K562 (cell line): ENCODE data around the gene CARD11. TPM values are rescaled to one million over a fixed set of nuclear protein-coding genes. Genes with fewer than 3 reads are reported as not detected.

Experiments used
- ATAC-seq: fragments of 200-7000 bp; cut with Tn5 transposase; 3 replicates; pipeline ENCODE4 v1.9.1; 2020; ENCODE audit warnings: moderate library complexity
- BruUV-seq: library from RNA; stranded (reverse); fragments of 400-500 nt; replicated peaks from 2 replicates; lab custom pipeline; 2021; lab: Mats Ljungman, UMichigan
- CTCF ChIA-PET: fragments of 300-600 bp; formaldehyde crosslinking; extraction: SDS; loops from one replicate; lab custom pipeline; 2021; ENCODE audit warnings: low intra/inter-chr PET ratio; lab: Yijun Ruan, JAX
- POLR2A ChIA-PET: fragments of 300-600, 350-650 bp; sonication (Branson Sonifier 250); formaldehyde crosslinking; extraction: SDS; loops from one replicate; lab custom pipeline; 2021; ENCODE audit warnings: antibody characterized with exemption, inconsistent platforms; lab: Yijun Ruan, JAX
- DNase-seq, 4 experiments: peaks; one replicate each; pipeline versions ENCODE4 v3.0.0 to v3.0.0-alpha.2; 2011 to 2018; ENCODE audit warnings: low spot score in 3 of 4, mixed read lengths in 3 of 4; ENCODE audit errors: extremely low read depth in 1 of 4
- FAIRE-seq: peaks from 2 replicates; lab custom pipeline; 2011; peaks lifted over from hg19 to GRCh38; lab: Jason Lieb, UNC
- H2AFZ ChIP-seq: 2 replicates; pipeline ENCODE4 v1.6.0; 2011; ENCODE audit warnings: low read depth, low read length, control low read depth, inconsistent platforms
- H3K27ac ChIP-seq: fragments of 200-600 bp; 3 replicates; pipeline ENCODE4 v1.8.0; 2011; ENCODE audit warnings: low read depth, mild to moderate bottlenecking, control low read depth, inconsistent platforms, low read length, moderate library complexity, mixed read lengths; ENCODE audit errors: extremely low read depth
- H3K27me3 ChIP-seq, 2 experiments: fragments of 300-600 bp in 1 of 2; 2 replicates in 1 of 2; 3 replicates in 1 of 2; pipeline versions ENCODE4 v1.6.0 to v1.8.0; 2011; ENCODE audit warnings: inconsistent platforms in 2 of 2, low read length in 2 of 2, mild to moderate bottlenecking in 1 of 2, mixed read lengths in 1 of 2, moderate library complexity in 1 of 2; ENCODE audit not compliant: control insufficient read depth in 2 of 2, insufficient read depth in 2 of 2
- H3K36me3 ChIP-seq: fragments of 300-600 bp; 3 replicates; pipeline ENCODE4 v1.8.0; 2011; ENCODE audit warnings: mild to moderate bottlenecking, low read length, inconsistent platforms; ENCODE audit not compliant: control insufficient read depth, insufficient read depth
- H3K4me1 ChIP-seq, 2 experiments: fragments of 200-600 bp in 1 of 2; replicated peaks in 1 of 2; 2 replicates in 1 of 2; 3 replicates in 1 of 2; pipeline versions ENCODE4 v1.5.1 to v1.8.0; 2011; ENCODE audit warnings: inconsistent platforms in 2 of 2, low read length in 2 of 2, mild to moderate bottlenecking in 1 of 2, mixed read lengths in 1 of 2, moderate library complexity in 1 of 2; ENCODE audit not compliant: control insufficient read depth in 2 of 2, insufficient read depth in 2 of 2
- H3K4me2 ChIP-seq: 2 replicates; pipeline ENCODE4 v1.6.1; 2011; ENCODE audit warnings: low read length, control low read depth, inconsistent platforms, mixed read lengths; ENCODE audit not compliant: insufficient read depth
- H3K4me3 ChIP-seq: fragments of 200-600 bp; sonication (generic), shearing (Covaris generic); 2 replicates; pipeline ENCODE4 v1.5.1; 2016; ENCODE audit warnings: control low read depth, inconsistent platforms
- H3K79me2 ChIP-seq: fragments of 200-600 bp; 3 replicates; pipeline ENCODE4 v1.8.0; 2011; ENCODE audit warnings: low read length, inconsistent platforms; ENCODE audit not compliant: control insufficient read depth, insufficient read depth
- H3K9ac ChIP-seq, 2 experiments: 2 replicates each; pipeline versions ENCODE4 v1.6.0 to v1.6.1; 2011; ENCODE audit warnings: low read depth in 2 of 2, low read length in 2 of 2, control low read depth in 1 of 2, inconsistent platforms in 1 of 2, mild to moderate bottlenecking in 1 of 2, mixed read lengths in 1 of 2; ENCODE audit not compliant: insufficient read depth in 1 of 2
- H3K9me1 ChIP-seq: one replicate; pipeline ENCODE4 v1.6.0; 2011; ENCODE audit warnings: inconsistent platforms, mild to moderate bottlenecking, low read length, moderate library complexity; ENCODE audit not compliant: control insufficient read depth, insufficient read depth
- H3K9me3 ChIP-seq: replicated peaks from 2 replicates; pipeline ENCODE4 v1.5.1; 2011; ENCODE audit warnings: low read depth, low read length, inconsistent platforms; ENCODE audit not compliant: control insufficient read depth, insufficient read depth
- H4K20me1 ChIP-seq: replicated peaks from 2 replicates; pipeline ENCODE4 v1.6.1; 2011; ENCODE audit warnings: low read length, inconsistent platforms, mixed read lengths; ENCODE audit not compliant: control insufficient read depth, insufficient read depth
- LARP7 ChIP-seq: fragments of 450-650 bp; IDR thresholded peaks from 2 replicates; pipeline ENCODE4 v1.6.1; 2016
- MTF1 ChIP-seq: fragments of 250-450 bp; sonication (Bioruptor Pico); IDR thresholded peaks from 2 replicates; pipeline ENCODE4 v1.9.0; 2021; ENCODE audit warnings: moderate library complexity, mild to moderate bottlenecking, inconsistent platforms, borderline replicate concordance
- NFRKB ChIP-seq: fragments of 450-650 bp; IDR thresholded peaks from 2 replicates; pipeline ENCODE4 v1.6.1; 2016; ENCODE audit warnings: low read depth
- TAF9B ChIP-seq: fragments of 450-650 bp; IDR thresholded peaks from 2 replicates; pipeline ENCODE4 v1.6.1; 2018; ENCODE audit warnings: mild to moderate bottlenecking; ENCODE audit not compliant: partially characterized antibody
- TAL1 ChIP-seq: fragments of 450-650 bp; IDR thresholded peaks from 2 replicates; pipeline ENCODE4 v1.6.1; 2016; ENCODE audit warnings: mild to moderate bottlenecking
- TCF7L2 ChIP-seq: fragments of 150-350 bp; IDR thresholded peaks from 2 replicates; pipeline ENCODE4 v1.6.1; 2016; ENCODE audit warnings: low read depth, mild to moderate bottlenecking, low read length, moderate library complexity
- ZNF3 ChIP-seq: fragments of 250-450 bp; sonication (Bioruptor Pico); IDR thresholded peaks from 2 replicates; pipeline ENCODE4 v1.5.0; 2021; ENCODE audit warnings: mild to moderate bottlenecking, moderate library complexity
- ZNF717 ChIP-seq: fragments of 250-450 bp; sonication (Bioruptor Pico); IDR thresholded peaks from 2 replicates; pipeline ENCODE4 v1.5.0; 2021
- ZNF764 ChIP-seq: fragments of 250-450 bp; sonication (Bioruptor Pico); IDR thresholded peaks from 2 replicates; pipeline ENCODE4 v1.4.0; 2020; ENCODE audit warnings: low read depth, mild to moderate bottlenecking, moderate library complexity
- WGBS: fragments of 100-300 bp; shearing (Covaris generic); methylation state at CpG from one replicate; pipeline ENCODE4 v1.1.6; 2016; ENCODE audit warnings: low coverage, mixed read lengths; ENCODE audit not compliant: insufficient coverage; ENCODE audit errors: missing lambda C conversion rate; 5-methylcytosine and 5-hydroxymethylcytosine counted together
- in situ Hi-C: fragments of 300-500 bp; cut with MboI; formaldehyde crosslinking; loops from 4 replicates; pipeline ENCODE4 v1.15.0; 2018; ENCODE audit warnings: inconsistent platforms, mixed read lengths
- intact Hi-C: fragments of 100-400 bp; cut with micrococcal nuclease; formaldehyde crosslinking; loops from 2 replicates; pipeline ENCODE4 v1.14.2; 2022
- polyA plus RNA-seq, 8 experiments: library from polyadenylated mRNA; depleted of rRNA in 4 of 8; stranded (reverse) in 5 of 8; unstranded in 3 of 8; fragments of >200 nt; fragmentation: Nextera tagmentation in 2 of 8; fragmentation: Illumina TruSeq in 1 of 8; extraction: Ambion mirVana in 2 of 8; extraction: Trizol in 1 of 8; gene quantifications; 2 replicates each; pipeline versions ENCODE4 v1.2.1 to v1.2.3, GENCODE V29; 2011 to 2014; ENCODE audit warnings: inconsistent platforms in 1 of 8, missing spikeins in 1 of 8
- total RNA-seq, 7 experiments: library from RNA; depleted of rRNA in 6 of 7; stranded (reverse); fragments of >200 nt in 6 of 7; fragmentation: Illumina TruSeq in 2 of 7; extraction: Trizol in 2 of 7; gene quantifications; 2 replicates each; pipeline versions ENCODE4 v1.2.1 to v1.2.3, GENCODE V29; 2011 to 2021; ENCODE audit warnings: low replicate concordance in 1 of 7

CARD11 gene
- total and polyA plus RNA-seq, 9 of the 15 experiments (the other 6 are each of a cell fraction or from before 2014, with no cell fraction given) = 0.07 to 12.8 (median 5.7) TPM

- Histone ChIP-seq H3K79me2 (no peaks in the 10 kb centered on the region), H3K4me2 (no peak overlapping the region), H3K27ac (no peak overlapping the region), H3K9me1 (no peaks in the 10 kb centered on the region), H3K4me3 (no peak overlapping the region), H2AFZ (no peak overlapping the region), H4K20me1 (no peaks in the 10 kb centered on the region), H3K9me3 (no peaks in the 10 kb centered on the region), H3K36me3 (peaks cover 3% of the 10 kb centered on the region; the same call in 1 of the 3 replicates), H3K27me3 (no peaks in the 10 kb centered on the region), H3K4me1 (peaks cover 0 to 4% of the 10 kb centered on the region in 2 experiments; a peak in 1 of 5 replicates), H3K9ac (no peak overlapping the region)
- FAIRE-seq = no peak
- no peak for TF ChIP-seq TAF9B
- TF ChIP-seq MTF1 (CRISPR knock-in tag) = no peak
- TF ChIP-seq NFRKB = no peak
- no peak for TF ChIP-seq TCF7L2
- TF ChIP-seq LARP7 = no peak
- TF ChIP-seq TAL1 = no peak
- no peak for TF ChIP-seq ZNF3 (CRISPR knock-in tag)
- TF ChIP-seq ZNF717 (CRISPR knock-in tag) = no peak
- TF ChIP-seq ZNF764 = no peak
- CTCF ChIA-PET = no interaction called here
- BruUV-seq = no TSS peak
- POLR2A ChIA-PET = interaction anchor here (1.0 kb wide), 1 partner anchor 13 kb away, joined by 4 read pairs; no protein-coding TSS in a partner anchor
- intact Hi-C loops = no loop called here
- in situ Hi-C loops = no loop called here
- ATAC-seq = no peak
- no peak for DNase-seq
- 49% methylated on average over 13 of the region's 13 CpGs for WGBS
Measured at GRCh38 chr7:2939193-2939885, 104.3 kb downstream of the CARD11 start.
